GM12801 (cell line): ENCODE measurements around the gene BPIFB6.

ENCODE experiments used
- CTCF ChIP-seq: IDR thresholded peaks from one replicate; pipeline ENCODE4 v1.5.1; 2011; ENCODE audit warnings: control low read depth; ENCODE audit not compliant: insufficient read length; ENCODE audit errors: extremely low read depth

BPIFB6 gene

GRCh38 chr20:33093582-33093981 lies 62.1 kb downstream of the BPIFB6 start:
- TF ChIP-seq CTCF = no peak
